ENCODE data around the gene TTI1. TPM values are rescaled to one million over a fixed set of nuclear protein-coding genes. Genes with fewer than 3 reads are reported as not detected.

Gene TTI1
- total and polyA plus RNA-seq, 2 experiments from 2014 or later = 17.8 to 56.4 TPM

GRCh38 chr20:37977786-37978185, 55.5 kb downstream of the TTI1 start:
- no peaks in the 10 kb centered on the region for H3K79me2 ChIP-seq (replicated peaks; ENCODE audit: insufficient read depth)
- H3K4me2 ChIP-seq = peak overlapping the region; percentile 71; the same call in 1 of the 2 replicates
- no peaks in the 10 kb centered on the region for H3F3A ChIP-seq (replicated peaks; ENCODE audit: low read depth)
- peaks cover 2% of the 10 kb centered on the region; the same call in 1 of the 2 replicates for H3K36me3 ChIP-seq (ENCODE audit: insufficient read depth)
- no peak overlapping the region for H3K27ac ChIP-seq (ENCODE audit: low read depth)
- Mint-ChIP-seq H3K4me3 (peak overlapping the region; percentile 13; the same call in 2 of the 3 replicates), H3K27me3 (ENCODE audit: insufficient read depth, low read depth, poor library complexity) (peaks cover 13% of the 10 kb centered on the region), H3K4me1 (peaks cover 29% of the 10 kb centered on the region), H3K27ac (no peak overlapping the region), H3K36me3 (ENCODE audit: low read depth) (no peaks in the 10 kb centered on the region; the same call in 2 of the 3 replicates), H3K9me3 (no peaks in the 10 kb centered on the region)
- no peaks in the 10 kb centered on the region for H3K9me2 ChIP-seq (ENCODE audit: insufficient read depth)
- peaks cover 31% of the 10 kb centered on the region for H3K4me1 ChIP-seq (ENCODE audit: insufficient read depth)
- no peak overlapping the region for H2AFZ ChIP-seq
- no peak overlapping the region for H3K4me3 ChIP-seq
- no peaks in the 10 kb centered on the region for H4K20me1 ChIP-seq (replicated peaks; ENCODE audit: insufficient read depth)
- H3K27me3 ChIP-seq (ENCODE audit: insufficient read depth) = no peaks in the 10 kb centered on the region; the same call in 1 of the 2 replicates
- TF ChIP-seq ZNF331 (CRISPR knock-in tag; IDR thresholded peaks at IDR 0.05; ENCODE audit: low read depth) (no peak), STAT1 (IDR thresholded peaks at IDR 0.05; ENCODE audit: unreplicated experiment) (no peak), CREB1 (CRISPR knock-in tag; IDR thresholded peaks at IDR 0.05; ENCODE audit: low read depth) (no peak), JUNB (IDR thresholded peaks at IDR 0.05; ENCODE audit: unreplicated experiment) (no peak), EZH2 (IDR thresholded peaks at IDR 0.05; ENCODE audit: low read depth, unreplicated experiment) (no peak), ZNF114 (CRISPR knock-in tag; IDR thresholded peaks at IDR 0.05) (no peak), CTCF (conservative IDR thresholded peaks at IDR 0.05; ENCODE audit: low read depth in 2 of 2) (no peak), NANOG (IDR thresholded peaks at IDR 0.05; ENCODE audit: borderline replicate concordance) (no peak), POLR2AphosphoS5 (IDR thresholded peaks at IDR 0.05; ENCODE audit: low read depth) (no peak), EZH2phosphoT487 (IDR thresholded peaks at IDR 0.05; ENCODE audit: unreplicated experiment) (no peak)
- TF ChIP-seq, protein P1, sequence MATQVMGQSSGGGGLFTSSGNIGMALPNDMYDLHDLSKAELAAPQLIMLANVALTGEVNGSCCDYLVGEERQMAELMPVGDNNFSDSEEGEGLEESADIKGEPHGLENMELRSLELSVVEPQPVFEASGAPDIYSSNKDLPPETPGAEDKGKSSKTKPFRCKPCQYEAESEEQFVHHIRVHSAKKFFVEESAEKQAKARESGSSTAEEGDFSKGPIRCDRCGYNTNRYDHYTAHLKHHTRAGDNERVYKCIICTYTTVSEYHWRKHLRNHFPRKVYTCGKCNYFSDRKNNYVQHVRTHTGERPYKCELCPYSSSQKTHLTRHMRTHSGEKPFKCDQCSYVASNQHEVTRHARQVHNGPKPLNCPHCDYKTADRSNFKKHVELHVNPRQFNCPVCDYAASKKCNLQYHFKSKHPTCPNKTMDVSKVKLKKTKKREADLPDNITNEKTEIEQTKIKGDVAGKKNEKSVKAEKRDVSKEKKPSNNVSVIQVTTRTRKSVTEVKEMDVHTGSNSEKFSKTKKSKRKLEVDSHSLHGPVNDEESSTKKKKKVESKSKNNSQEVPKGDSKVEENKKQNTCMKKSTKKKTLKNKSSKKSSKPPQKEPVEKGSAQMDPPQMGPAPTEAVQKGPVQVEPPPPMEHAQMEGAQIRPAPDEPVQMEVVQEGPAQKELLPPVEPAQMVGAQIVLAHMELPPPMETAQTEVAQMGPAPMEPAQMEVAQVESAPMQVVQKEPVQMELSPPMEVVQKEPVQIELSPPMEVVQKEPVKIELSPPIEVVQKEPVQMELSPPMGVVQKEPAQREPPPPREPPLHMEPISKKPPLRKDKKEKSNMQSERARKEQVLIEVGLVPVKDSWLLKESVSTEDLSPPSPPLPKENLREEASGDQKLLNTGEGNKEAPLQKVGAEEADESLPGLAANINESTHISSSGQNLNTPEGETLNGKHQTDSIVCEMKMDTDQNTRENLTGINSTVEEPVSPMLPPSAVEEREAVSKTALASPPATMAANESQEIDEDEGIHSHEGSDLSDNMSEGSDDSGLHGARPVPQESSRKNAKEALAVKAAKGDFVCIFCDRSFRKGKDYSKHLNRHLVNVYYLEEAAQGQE (IDR thresholded peaks at IDR 0.05; ENCODE audit: unreplicated experiment) = no peak
- TF ChIP-seq, protein P2, sequence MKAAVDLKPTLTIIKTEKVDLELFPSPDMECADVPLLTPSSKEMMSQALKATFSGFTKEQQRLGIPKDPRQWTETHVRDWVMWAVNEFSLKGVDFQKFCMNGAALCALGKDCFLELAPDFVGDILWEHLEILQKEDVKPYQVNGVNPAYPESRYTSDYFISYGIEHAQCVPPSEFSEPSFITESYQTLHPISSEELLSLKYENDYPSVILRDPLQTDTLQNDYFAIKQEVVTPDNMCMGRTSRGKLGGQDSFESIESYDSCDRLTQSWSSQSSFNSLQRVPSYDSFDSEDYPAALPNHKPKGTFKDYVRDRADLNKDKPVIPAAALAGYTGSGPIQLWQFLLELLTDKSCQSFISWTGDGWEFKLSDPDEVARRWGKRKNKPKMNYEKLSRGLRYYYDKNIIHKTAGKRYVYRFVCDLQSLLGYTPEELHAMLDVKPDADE (IDR thresholded peaks at IDR 0.05) = no peak
- TF ChIP-seq, protein P3, sequence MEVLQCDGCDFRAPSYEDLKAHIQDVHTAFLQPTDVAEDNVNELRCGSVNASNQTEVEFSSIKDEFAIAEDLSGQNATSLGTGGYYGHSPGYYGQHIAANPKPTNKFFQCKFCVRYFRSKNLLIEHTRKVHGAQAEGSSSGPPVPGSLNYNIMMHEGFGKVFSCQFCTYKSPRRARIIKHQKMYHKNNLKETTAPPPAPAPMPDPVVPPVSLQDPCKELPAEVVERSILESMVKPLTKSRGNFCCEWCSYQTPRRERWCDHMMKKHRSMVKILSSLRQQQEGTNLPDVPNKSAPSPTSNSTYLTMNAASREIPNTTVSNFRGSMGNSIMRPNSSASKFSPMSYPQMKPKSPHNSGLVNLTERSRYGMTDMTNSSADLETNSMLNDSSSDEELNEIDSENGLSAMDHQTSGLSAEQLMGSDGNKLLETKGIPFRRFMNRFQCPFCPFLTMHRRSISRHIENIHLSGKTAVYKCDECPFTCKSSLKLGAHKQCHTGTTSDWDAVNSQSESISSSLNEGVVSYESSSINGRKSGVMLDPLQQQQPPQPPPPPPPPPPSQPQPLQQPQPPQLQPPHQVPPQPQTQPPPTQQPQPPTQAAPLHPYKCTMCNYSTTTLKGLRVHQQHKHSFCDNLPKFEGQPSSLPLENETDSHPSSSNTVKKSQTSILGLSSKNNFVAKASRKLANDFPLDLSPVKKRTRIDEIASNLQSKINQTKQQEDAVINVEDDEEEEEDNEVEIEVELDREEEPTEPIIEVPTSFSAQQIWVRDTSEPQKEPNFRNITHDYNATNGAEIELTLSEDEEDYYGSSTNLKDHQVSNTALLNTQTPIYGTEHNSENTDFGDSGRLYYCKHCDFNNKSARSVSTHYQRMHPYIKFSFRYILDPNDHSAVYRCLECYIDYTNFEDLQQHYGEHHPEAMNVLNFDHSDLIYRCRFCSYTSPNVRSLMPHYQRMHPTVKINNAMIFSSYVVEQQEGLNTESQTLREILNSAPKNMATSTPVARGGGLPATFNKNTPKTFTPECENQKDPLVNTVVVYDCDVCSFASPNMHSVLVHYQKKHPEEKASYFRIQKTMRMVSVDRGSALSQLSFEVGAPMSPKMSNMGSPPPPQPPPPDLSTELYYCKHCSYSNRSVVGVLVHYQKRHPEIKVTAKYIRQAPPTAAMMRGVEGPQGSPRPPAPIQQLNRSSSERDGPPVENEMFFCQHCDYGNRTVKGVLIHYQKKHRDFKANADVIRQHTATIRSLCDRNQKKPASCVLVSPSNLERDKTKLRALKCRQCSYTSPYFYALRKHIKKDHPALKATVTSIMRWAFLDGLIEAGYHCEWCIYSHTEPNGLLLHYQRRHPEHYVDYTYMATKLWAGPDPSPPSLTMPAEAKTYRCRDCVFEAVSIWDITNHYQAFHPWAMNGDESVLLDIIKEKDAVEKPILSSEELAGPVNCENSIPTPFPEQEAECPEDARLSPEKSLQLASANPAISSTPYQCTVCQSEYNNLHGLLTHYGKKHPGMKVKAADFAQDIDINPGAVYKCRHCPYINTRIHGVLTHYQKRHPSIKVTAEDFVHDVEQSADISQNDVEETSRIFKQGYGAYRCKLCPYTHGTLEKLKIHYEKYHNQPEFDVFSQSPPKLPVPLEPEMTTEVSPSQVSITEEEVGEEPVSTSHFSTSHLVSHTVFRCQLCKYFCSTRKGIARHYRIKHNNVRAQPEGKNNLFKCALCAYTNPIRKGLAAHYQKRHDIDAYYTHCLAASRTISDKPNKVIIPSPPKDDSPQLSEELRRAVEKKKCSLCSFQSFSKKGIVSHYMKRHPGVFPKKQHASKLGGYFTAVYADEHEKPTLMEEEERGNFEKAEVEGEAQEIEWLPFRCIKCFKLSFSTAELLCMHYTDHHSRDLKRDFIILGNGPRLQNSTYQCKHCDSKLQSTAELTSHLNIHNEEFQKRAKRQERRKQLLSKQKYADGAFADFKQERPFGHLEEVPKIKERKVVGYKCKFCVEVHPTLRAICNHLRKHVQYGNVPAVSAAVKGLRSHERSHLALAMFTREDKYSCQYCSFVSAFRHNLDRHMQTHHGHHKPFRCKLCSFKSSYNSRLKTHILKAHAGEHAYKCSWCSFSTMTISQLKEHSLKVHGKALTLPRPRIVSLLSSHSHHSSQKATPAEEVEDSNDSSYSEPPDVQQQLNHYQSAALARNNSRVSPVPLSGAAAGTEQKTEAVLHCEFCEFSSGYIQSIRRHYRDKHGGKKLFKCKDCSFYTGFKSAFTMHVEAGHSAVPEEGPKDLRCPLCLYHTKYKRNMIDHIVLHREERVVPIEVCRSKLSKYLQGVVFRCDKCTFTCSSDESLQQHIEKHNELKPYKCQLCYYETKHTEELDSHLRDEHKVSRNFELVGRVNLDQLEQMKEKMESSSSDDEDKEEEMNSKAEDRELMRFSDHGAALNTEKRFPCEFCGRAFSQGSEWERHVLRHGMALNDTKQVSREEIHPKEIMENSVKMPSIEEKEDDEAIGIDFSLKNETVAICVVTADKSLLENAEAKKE (CRISPR knock-in tag; IDR thresholded peaks at IDR 0.05) = no peak
- no peak for ATAC-seq
- DNase-seq (ENCODE audit: low spot score) = no peak
